IMR-90 (cell line): Measurements from ENCODE around the gene VAT1L. TPM values are rescaled to one million over a fixed set of nuclear protein-coding genes. Genes with fewer than 3 reads are reported as not detected.

Experiments used
- ATAC-seq: fragments of 200-7000 bp; cut with Tn5 transposase; 2 replicates; pipeline ENCODE4 v1.9.1; 2020; ENCODE audit warnings: low read depth, mild to moderate bottlenecking, moderate library complexity
- BruUV-seq: library from RNA; stranded (reverse); fragments of 400-500 nt; replicated peaks from 2 replicates; lab custom pipeline; 2021; lab: Mats Ljungman, UMichigan
- CTCF ChIA-PET: fragments of 300-600 bp; formaldehyde crosslinking; extraction: SDS; loops from one replicate; lab custom pipeline; 2021; ENCODE audit warnings: antibody characterized with exemption; lab: Yijun Ruan, JAX
- POLR2A ChIA-PET: fragments of 300-600 bp; sonication (Branson Sonifier 250); formaldehyde crosslinking; loops from one replicate; lab custom pipeline; 2022; ENCODE audit warnings: antibody characterized with exemption; ENCODE audit not compliant: unreplicated experiment; lab: Charles Lee
- DNase-seq: peaks from one replicate; pipeline ENCODE4 v3.0.0; 2013
- H2AFZ ChIP-seq: replicated peaks from 2 replicates; pipeline ENCODE3; 2013; ENCODE audit warnings: low read length, mild to moderate bottlenecking; ENCODE audit not compliant: poor library complexity
- H2AK5ac ChIP-seq: 2 replicates; pipeline ENCODE4 v1.6.1; 2013; ENCODE audit warnings: low read depth, low read length, inconsistent platforms
- H2AK9ac ChIP-seq: replicated peaks from 2 replicates; pipeline ENCODE3; 2013; ENCODE audit warnings: mild to moderate bottlenecking, low read depth, low read length, moderate library complexity; ENCODE audit not compliant: poor library complexity
- H2BK120ac ChIP-seq: 2 replicates; pipeline ENCODE4 v1.6.1; 2013; ENCODE audit warnings: low read depth, low read length, inconsistent platforms
- H2BK15ac ChIP-seq: 3 replicates; pipeline ENCODE4 v1.6.1; 2013; ENCODE audit warnings: low read depth, low read length, inconsistent platforms
- H2BK20ac ChIP-seq: 2 replicates; pipeline ENCODE4 v1.6.1; 2013; ENCODE audit warnings: low read depth, mild to moderate bottlenecking, inconsistent platforms, low read length, moderate library complexity
- H2BK5ac ChIP-seq: 2 replicates; pipeline ENCODE4 v1.6.1; 2013; ENCODE audit warnings: mild to moderate bottlenecking, low read depth, low read length, inconsistent platforms; ENCODE audit not compliant: poor library complexity, severe bottlenecking
- H3K14ac ChIP-seq: replicated peaks from 2 replicates; pipeline ENCODE4 v1.6.1; 2013; ENCODE audit warnings: low read depth, low read length, inconsistent platforms
- H3K18ac ChIP-seq: 2 replicates; pipeline ENCODE4 v1.6.1; 2013; ENCODE audit warnings: low read depth, low read length, control low read depth
- H3K23ac ChIP-seq: 2 replicates; pipeline ENCODE4 v1.6.1; 2013; ENCODE audit warnings: low read depth, low read length, inconsistent platforms
- H3K27ac ChIP-seq: 2 replicates; pipeline ENCODE4 v1.5.1; 2013; ENCODE audit warnings: mild to moderate bottlenecking, control low read depth, low read length; ENCODE audit not compliant: insufficient read depth
- H3K27me3 ChIP-seq: 2 replicates; pipeline ENCODE4 v1.6.1; 2013; ENCODE audit warnings: low read length; ENCODE audit not compliant: control insufficient read depth, insufficient read depth
- H3K36me3 ChIP-seq: 2 replicates; pipeline ENCODE4 v1.6.1; 2013; ENCODE audit warnings: low read length, mixed read lengths; ENCODE audit not compliant: control insufficient read depth, insufficient read depth
- H3K4ac ChIP-seq: 2 replicates; pipeline ENCODE4 v1.6.1; 2013; ENCODE audit warnings: low read depth, low read length, inconsistent platforms
- H3K4me1 ChIP-seq: 2 replicates; pipeline ENCODE4 v1.6.1; 2013; ENCODE audit warnings: low read length, mixed read lengths; ENCODE audit not compliant: control insufficient read depth, insufficient read depth
- H3K4me2 ChIP-seq: 2 replicates; pipeline ENCODE4 v1.6.1; 2013; ENCODE audit warnings: low read depth, mild to moderate bottlenecking, control low read depth, low read length, moderate library complexity
- H3K4me3 ChIP-seq: 2 replicates; pipeline ENCODE4 v1.5.1; 2013; ENCODE audit warnings: low read depth, mild to moderate bottlenecking, control low read depth, low read length, moderate library complexity; ENCODE audit not compliant: insufficient read depth
- H3K56ac ChIP-seq: 2 replicates; pipeline ENCODE4 v1.6.1; 2013; ENCODE audit warnings: low read length, inconsistent platforms; ENCODE audit not compliant: insufficient read depth; ENCODE audit errors: extremely low read depth
- H3K79me1 ChIP-seq, 2 experiments: 2 replicates each; pipeline ENCODE4 v1.6.1; 2013; ENCODE audit warnings: low read length in 2 of 2, inconsistent platforms in 1 of 2, low read depth in 1 of 2
- H3K9ac ChIP-seq: 2 replicates; pipeline ENCODE4 v1.6.1; 2013; ENCODE audit warnings: low read depth, low read length, control low read depth
- H3K9me1 ChIP-seq: 2 replicates; pipeline ENCODE4 v1.6.1; 2013; ENCODE audit warnings: low read length, inconsistent platforms; ENCODE audit not compliant: insufficient read depth
- H3K9me3 ChIP-seq: 2 replicates; pipeline ENCODE4 v1.6.1; 2013; ENCODE audit warnings: low read length; ENCODE audit not compliant: control insufficient read depth, insufficient read depth
- H4K20me1 ChIP-seq: 2 replicates; pipeline ENCODE4 v1.6.1; 2013; ENCODE audit warnings: low read length, inconsistent platforms; ENCODE audit not compliant: insufficient read depth
- H4K5ac ChIP-seq: 2 replicates; pipeline ENCODE4 v1.6.1; 2013; ENCODE audit warnings: mild to moderate bottlenecking, low read depth, low read length, control low read depth
- H4K8ac ChIP-seq, 2 experiments: 2 replicates each; pipeline ENCODE4 v1.6.1; 2013; ENCODE audit warnings: low read depth in 2 of 2, low read length in 2 of 2, control low read depth in 1 of 2, inconsistent platforms in 1 of 2
- H4K91ac ChIP-seq: 2 replicates; pipeline ENCODE4 v1.6.1; 2013; ENCODE audit warnings: low read depth, low read length, inconsistent platforms; ENCODE audit not compliant: insufficient read depth
- BHLHE40 ChIP-seq: fragments of 150-350 bp; IDR thresholded peaks from 2 replicates; pipeline ENCODE4 v1.6.1; 2016; ENCODE audit warnings: mild to moderate bottlenecking, low read depth, low read length
- CEBPB ChIP-seq: IDR thresholded peaks from 2 replicates; pipeline ENCODE4 v1.6.1; 2012; ENCODE audit warnings: low read depth, low read length, improper control_type of control experiment
- CHD1 ChIP-seq: IDR thresholded peaks from 2 replicates; pipeline ENCODE4 v1.6.1; 2012; ENCODE audit warnings: low read depth, low read length, improper control_type of control experiment
- CTCF ChIP-seq: conservative IDR thresholded peaks from 2 replicates; pipeline ENCODE4 v1.5.1; 2012; ENCODE audit warnings: mild to moderate bottlenecking, low read depth, low read length, improper control_type of control experiment
- POLR2A ChIP-seq: IDR thresholded peaks from 2 replicates; pipeline ENCODE4 v1.6.1; 2012; ENCODE audit warnings: mild to moderate bottlenecking, low read depth, low read length
- RAD21 ChIP-seq: IDR thresholded peaks from 2 replicates; pipeline ENCODE4 v1.6.1; 2012; ENCODE audit warnings: low read length, improper control_type of control experiment
- RFX5 ChIP-seq: IDR thresholded peaks from 2 replicates; pipeline ENCODE4 v1.8.0; 2012; ENCODE audit warnings: low read depth, mild to moderate bottlenecking, low read length, moderate library complexity
- SMC3 ChIP-seq: fragments of 150-350 bp; IDR thresholded peaks from 2 replicates; pipeline ENCODE4 v1.6.1; 2016; ENCODE audit warnings: low read depth, mild to moderate bottlenecking, antibody characterized with exemption, low read length, moderate library complexity
- USF2 ChIP-seq: fragments of 150-350 bp; IDR thresholded peaks from 2 replicates; pipeline ENCODE4 v1.6.1; 2017; ENCODE audit warnings: mild to moderate bottlenecking, antibody characterized with exemption, low read length, low read depth
- WGBS, 2 experiments: methylation state at CpG; one replicate each; pipeline versions ENCODE4 v1.1.5 to v1.1.7; 2013; ENCODE audit warnings: missing lambda C conversion rate in 2 of 2; ENCODE audit not compliant: insufficient read length in 1 of 2; ENCODE audit errors: extremely low coverage in 2 of 2; 5-methylcytosine and 5-hydroxymethylcytosine counted together
- dilution Hi-C: fragments of 300-500 bp; cut with HindIII; formaldehyde crosslinking; loops from one replicate; pipeline ENCODE4 v1.14.3; 2018; ENCODE audit warnings: low sequenced_read_pairs; ENCODE audit not compliant: unreplicated experiment
- in situ Hi-C: fragments of 300-500 bp; cut with MboI; formaldehyde crosslinking; loops from 3 replicates; pipeline ENCODE4 v1.14.3; 2019; ENCODE audit warnings: low sequenced_read_pairs, inconsistent platforms, mixed read lengths
- intact Hi-C: fragments of 100-400 bp; cut with micrococcal nuclease; formaldehyde crosslinking; loops from 2 replicates; pipeline ENCODE4 v1.10.0; 2022
- polyA plus RNA-seq, 3 experiments: library from polyadenylated mRNA; depleted of rRNA; stranded (reverse); fragments of >200 nt; gene quantifications; 2 replicates each; pipeline ENCODE4 v1.2.3, GENCODE V29; 2012; ENCODE audit warnings: low replicate concordance in 1 of 3
- total RNA-seq: library from RNA; depleted of rRNA; stranded (reverse); fragments of >200 nt; gene quantifications from 2 replicates; pipeline ENCODE4 v1.2.3, GENCODE V29; 2012

The VAT1L gene
- total and polyA plus RNA-seq, 2 of the 4 experiments (the other 2 are of a cell fraction) = 15.4 to 18.5 TPM

GRCh38 chr16:77843405-77843804 lies 55.0 kb downstream of the VAT1L start:
- ATAC-seq = no peak
- H3K4me3 ChIP-seq = no peak overlapping the region
- dilution Hi-C loops = no loop called here
- H3K9me3 ChIP-seq = no peaks in the 10 kb centered on the region
- in situ Hi-C loops = no loop called here
- peak overlapping the region; percentile 49; the same call in 1 of the 2 replicates for H3K23ac ChIP-seq
- intact Hi-C loops = no loop called here
- H3K56ac ChIP-seq = no peak overlapping the region
- H2BK15ac ChIP-seq = peak overlapping the region; percentile 80; the same call in 1 of the 3 replicates
- H4K5ac ChIP-seq = no peak overlapping the region; the same call in 1 of the 2 replicates
- no peak overlapping the region for H3K14ac ChIP-seq
- no peaks in the 10 kb centered on the region for H3K36me3 ChIP-seq
- H3K9me1 ChIP-seq = peaks cover 5% of the 10 kb centered on the region
- no peak overlapping the region for H4K91ac ChIP-seq
- H3K4ac ChIP-seq = peak overlapping the region; percentile 53
- DNase-seq = no peak
- WGBS, 2 experiments = no CpG with 5 or more reads among the region's 3 CpGs
- peak overlapping the region; percentile 23 for H2AK9ac ChIP-seq
- peak overlapping the region; percentile 38 for H2AFZ ChIP-seq
- H4K8ac ChIP-seq = peak overlapping the region; percentile 35 to 53; a peak in 1 of 4 replicates
- no peak overlapping the region for H3K9ac ChIP-seq
- peaks cover 0 to 6% of the 10 kb centered on the region in 2 experiments; a peak in 1 of 4 replicates for H3K79me1 ChIP-seq
- no peak overlapping the region; the same call in 1 of the 2 replicates for H3K27ac ChIP-seq
- H3K27me3 ChIP-seq = no peaks in the 10 kb centered on the region
- no peak overlapping the region for H3K4me2 ChIP-seq
- H4K20me1 ChIP-seq = no peaks in the 10 kb centered on the region
- no peak overlapping the region for H2BK5ac ChIP-seq
- H2AK5ac ChIP-seq = 0 out of 2 replicates have a peak overlapping the region, but pooled peaks have one; percentile 88
- POLR2A ChIA-PET = no interaction called here
- 0 out of 2 replicates have a peak overlapping the region, but pooled peaks have one; percentile 49 for H2BK20ac ChIP-seq
- CTCF ChIA-PET = no interaction called here
- H2BK120ac ChIP-seq = peak overlapping the region; percentile 64
- TF ChIP-seq USF2 (no peak), SMC3 (no peak), POLR2A (no peak), CHD1 (no peak), CTCF (no peak), CEBPB (no peak), RAD21 (no peak), RFX5 (no peak), BHLHE40 (no peak)
- H3K4me1 ChIP-seq = peaks cover 16% of the 10 kb centered on the region
- BruUV-seq = no TSS peak
- no peak overlapping the region; the same call in 1 of the 2 replicates for H3K18ac ChIP-seq
